Cerebellar nuclear complex (tissue), 1 donor: Measurements from ENCODE around the gene ABHD4.
A peak's percentile ranks its signal among the peaks of the same experiment; 100 is the strongest.
"Not testable (repeated sequence)": the region's sequence is repeated elsewhere in the genome, so short reads cannot be mapped to it uniquely, and the experiment has no call there.

Source experiments
- DNase-seq, 2 experiments: peaks; one replicate each; lab custom pipeline; 2025; lab: John Stamatoyannopoulos, UW

Gene ABHD4

DNA sequence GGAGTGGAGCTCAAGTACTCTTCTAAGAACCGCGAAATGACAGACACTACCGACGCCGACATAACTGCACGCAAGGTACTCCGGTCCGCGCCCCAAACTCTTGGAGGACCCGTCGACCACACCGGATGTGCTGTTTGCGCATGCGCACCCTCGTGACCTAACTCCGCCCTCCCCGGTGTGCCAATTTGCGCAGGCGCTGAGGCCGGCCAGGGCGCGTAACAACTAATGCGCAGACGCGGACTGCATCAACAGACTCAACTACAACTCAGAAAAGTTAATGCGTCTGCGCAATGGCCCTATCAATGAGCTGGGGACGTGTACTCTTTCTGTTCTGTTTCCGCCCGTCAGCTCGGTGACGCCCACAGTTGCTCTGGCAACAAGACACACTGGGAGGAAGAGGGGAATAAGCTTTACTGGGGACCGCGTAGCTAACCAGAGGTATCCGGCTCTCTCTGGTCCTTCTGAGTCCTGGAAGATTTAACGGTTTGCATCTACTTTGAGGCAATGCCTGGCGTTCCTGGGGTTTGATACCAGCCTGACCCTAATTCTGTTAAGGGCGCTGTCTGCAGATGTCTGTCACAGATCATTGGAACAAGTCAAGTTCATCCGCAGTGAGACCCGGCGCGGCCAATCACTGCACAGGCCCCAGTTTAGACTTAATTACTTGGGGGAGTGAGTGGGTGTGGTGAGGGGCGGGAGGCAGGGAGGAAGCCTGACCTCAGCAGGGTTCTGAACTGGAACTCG is 8.8 kb upstream of the ABHD4 start, which contains the start of gene DAD1:
TSS of gene DAD1 (minus strand) at position 129 of the 744 bp plus-strand sequence. CDS start at position 62, 67 bp downstream.
- DNase-seq: peak; percentile 91 to 92

GRCh38 chr14:22593189-22593588 is 4.9 kb upstream of the ABHD4 start:
- DNase-seq: no peak

- DNase-seq: no peak
Measured at GRCh38 chr14:22593601-22594000, 4.5 kb upstream of the ABHD4 start.

DNA sequence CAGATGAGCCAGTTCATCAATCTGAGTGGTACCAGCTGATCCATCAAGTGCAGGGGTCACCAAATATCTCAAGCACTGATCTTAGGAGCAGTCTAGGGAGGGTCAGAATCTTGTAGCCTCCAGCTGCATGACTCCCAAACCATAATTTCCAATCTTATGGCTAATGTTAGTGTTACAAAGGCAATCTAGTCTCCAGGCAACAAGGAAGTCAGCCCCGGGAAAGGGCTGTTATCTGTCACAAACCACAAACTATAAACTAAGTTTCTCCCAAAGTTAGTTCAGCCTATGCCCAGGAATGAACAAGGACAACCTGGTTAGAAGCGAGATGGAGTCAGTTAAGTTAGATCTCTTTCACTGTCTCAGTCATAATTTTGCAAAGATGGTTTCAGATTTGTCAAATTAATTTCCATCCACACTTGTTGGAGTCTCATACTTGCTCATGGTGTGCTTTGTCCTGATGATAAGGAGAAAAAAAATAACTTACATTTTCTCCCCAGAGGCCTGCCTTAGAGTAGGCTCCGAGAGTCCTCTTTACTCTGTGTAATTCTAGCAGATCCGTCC is 3.9 kb upstream of the ABHD4 start:
- DNase-seq: no peak

DNA sequence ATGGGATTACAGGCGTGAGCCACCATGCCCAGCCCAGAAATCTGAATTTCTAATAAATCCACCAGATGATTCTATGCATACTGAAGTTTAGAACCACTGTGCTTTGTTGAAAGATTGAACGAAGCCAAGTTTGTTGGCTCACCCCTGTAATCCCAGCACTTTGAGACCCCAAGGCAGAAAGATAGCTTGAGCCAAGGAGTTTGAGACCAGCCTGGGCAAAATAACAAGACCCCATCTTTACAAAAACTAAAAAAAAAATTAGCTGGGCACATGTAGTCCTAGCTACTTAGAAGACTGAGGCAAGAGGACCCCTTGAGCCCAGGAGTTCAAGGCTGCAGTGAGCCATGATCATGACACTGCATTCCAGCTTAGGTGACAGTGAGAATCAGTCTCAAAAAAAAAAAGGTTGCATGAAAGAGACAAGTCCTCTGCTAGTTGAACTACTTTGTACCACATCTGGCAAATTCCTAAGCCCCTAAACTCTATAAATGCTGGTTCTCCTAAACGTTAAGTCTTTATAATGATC is 1.7 kb upstream of the ABHD4 start:
- DNase-seq: no peak

DNA sequence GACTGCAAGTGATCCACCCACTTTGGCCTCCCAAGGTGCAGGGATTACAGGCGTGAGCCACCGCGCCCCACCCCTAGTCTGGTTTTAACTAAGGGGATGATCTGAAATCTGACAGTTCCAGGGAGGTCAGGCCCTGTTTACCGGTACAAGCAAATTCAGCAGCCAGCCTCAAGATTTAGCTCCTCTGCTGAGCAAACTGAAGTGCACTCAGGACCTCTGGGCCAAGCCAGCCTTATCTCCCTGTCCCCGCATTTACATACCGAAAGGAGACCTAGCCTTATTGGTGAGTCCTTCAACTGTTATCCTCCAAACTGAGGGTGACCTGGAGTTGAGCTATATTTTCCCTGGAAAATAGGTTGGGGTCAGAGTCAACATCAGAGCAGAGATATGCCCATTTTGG is 835 bp upstream of the ABHD4 start:
- no peak for DNase-seq

- DNase-seq: no peak
Measured at GRCh38 chr14:22597771-22598098, 365 bp upstream of the ABHD4 start.

GRCh38 chr14:22598896-22599244 is 770 bp downstream of the ABHD4 start:
- DNase-seq: no peak

- no peak for DNase-seq
Measured at GRCh38 chr14:22599349-22599748, 1.2 kb downstream of the ABHD4 start.

DNA sequence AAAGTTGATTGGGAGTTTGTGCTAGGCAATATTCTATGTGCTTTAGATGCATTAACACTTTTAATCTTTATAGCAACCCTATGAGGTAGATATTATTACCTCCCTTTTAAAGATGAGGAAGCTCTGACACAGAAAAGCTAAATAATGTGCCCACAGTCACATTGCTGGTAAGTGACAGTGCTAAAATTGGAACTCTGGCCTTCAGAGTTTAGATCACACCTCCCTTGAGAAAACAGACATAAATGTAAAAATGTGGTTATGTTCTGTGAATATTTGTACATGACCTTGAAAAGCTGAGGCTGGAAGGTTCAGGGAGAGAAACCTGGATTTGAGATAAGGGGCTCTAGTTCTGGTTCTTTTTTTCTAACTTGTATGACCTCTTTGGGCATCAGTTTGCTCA is 1.9 kb downstream of the ABHD4 start:
- DNase-seq: no peak

DNA sequence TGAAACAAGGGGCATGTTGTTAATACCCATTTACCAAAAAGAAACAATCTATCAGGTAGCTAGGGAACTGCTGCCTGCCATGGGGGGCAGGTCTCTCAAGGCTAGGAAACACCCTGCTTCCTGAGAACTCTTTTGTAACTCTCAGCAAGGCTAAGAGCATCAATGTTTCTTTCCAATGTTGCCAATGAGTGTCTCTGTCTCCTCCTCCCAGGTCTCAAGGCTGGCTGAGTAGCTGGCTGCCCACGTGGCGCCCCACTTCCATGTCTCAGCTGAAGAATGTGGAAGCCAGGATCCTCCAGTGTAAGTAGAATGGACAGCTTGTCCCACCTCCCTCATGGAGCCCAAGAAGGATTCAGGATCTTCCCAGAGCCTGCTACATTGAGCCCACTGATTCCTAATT is 3.4 kb downstream of the ABHD4 start:
- DNase-seq: no peak

DNA sequence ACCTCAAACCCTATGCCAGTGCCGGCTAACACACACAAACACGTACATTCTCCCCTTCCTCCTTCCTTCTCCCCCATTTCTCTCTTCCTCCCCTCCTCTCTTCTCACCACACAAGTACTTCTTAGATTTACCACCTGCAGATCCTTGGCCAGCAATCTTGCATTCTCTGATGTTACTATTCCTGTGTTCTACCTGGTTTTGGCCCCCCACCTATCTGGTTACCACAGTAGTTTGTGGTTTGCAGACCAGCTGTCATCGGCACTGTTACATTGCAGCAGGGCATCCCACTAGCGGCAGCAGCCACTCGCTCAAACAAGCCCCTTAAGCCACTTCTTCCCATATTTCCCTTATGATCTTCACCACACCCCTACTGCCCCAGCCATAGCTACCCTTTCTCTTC is 3.9 kb downstream of the ABHD4 start:
- DNase-seq: no peak

GRCh38 chr14:22602862-22603261 is 4.8 kb downstream of the ABHD4 start:
- no peak for DNase-seq

DNA sequence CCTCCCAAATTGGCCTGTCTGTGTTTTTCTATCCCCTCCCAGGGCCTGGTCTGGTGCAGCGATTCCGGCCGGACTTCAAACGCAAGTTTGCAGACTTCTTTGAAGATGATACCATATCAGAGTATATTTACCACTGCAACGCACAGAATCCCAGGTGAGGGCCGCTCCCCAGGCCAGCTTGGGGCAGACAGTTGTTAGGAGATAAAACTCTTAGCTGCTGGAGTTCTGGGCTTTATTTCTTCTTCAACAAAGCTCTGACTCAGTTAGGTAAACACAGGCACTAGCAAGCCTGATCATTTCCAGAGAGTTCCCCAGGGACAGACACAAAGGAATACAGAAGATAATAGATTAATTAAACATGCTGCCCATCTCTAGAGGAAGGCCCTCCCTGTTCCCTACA is 8.3 kb downstream of the ABHD4 start:
- no peak for DNase-seq

DNA sequence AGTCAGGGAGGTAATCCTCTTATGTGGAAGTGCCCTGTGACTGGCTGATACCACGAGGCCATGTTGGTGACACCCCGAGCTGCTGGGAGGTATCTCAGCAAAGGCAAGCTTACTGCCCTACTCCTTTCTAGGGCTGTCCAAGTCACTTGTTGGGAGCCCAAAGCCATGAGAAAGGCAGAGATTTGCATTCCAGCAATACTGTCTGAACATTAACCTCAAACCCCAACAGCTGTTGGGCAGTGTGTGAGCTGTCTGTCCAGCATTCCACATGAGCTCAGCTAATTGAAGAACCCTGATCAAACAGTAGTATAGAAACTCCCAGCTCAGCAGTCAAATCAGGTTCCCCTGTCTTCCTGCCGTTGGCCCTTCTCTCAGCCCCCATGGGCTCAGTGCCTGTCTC is 9.2 kb downstream of the ABHD4 start:
- DNase-seq: no peak

DNA sequence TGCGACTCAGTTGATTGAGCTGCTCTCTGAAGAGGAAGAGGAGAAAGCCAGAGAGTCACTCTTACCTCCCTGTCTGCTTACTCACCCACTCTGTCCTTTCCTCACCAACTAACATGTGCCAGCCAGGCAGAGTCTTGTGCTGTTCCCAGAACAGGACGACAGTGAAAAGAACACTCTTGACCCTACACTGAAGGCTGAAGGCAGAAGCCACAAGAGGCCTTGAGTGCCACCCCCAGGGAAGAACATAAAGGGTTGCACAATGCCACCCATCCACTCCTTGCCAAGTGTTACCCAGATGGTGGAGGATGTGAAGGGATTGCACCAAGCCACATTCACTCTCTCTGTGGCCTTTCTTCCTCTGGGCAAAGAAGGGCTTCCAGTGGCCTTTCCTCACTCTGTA is 12.8 kb downstream of the ABHD4 start:
- DNase-seq: no peak

GRCh38 chr14:22613106-22613695 is 15.1 kb downstream of the ABHD4 start:
- DNase-seq: no peak

- no peak for DNase-seq
Measured at GRCh38 chr14:22613736-22614239, 15.7 kb downstream of the ABHD4 start.

DNA sequence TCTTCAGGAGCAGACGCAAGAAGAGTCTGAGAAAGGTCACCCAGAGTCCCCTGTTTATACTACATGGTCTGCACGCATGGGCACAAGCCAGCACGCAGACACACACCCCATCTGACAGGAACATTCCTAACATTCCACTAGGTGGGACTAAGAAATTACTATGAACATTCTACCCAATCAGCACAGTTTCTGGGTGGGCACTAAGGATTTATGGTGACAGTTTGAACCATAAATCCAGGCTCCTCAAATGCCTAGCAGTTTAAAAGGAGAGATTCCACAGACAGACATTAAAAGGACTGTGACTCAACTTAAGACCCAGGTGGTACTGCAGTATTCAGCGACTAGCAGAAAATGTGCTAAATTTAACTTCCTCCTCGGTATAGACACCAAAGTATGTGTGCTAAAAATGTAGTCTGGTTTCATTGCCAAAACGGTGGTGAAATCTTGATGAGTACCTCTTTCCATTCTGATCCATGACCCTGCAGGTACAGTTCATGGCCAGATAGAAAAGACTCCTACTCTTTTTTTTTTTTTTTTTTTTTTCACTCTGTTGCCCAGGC is 16.2 kb downstream of the ABHD4 start:
- DNase-seq: no peak

- not testable (repeated sequence) for DNase-seq
Measured at GRCh38 chr14:22615765-22616164, 17.7 kb downstream of the ABHD4 start.

GRCh38 chr14:22622255-22622654 is 24.2 kb downstream of the ABHD4 start:
- DNase-seq: no peak

DNA sequence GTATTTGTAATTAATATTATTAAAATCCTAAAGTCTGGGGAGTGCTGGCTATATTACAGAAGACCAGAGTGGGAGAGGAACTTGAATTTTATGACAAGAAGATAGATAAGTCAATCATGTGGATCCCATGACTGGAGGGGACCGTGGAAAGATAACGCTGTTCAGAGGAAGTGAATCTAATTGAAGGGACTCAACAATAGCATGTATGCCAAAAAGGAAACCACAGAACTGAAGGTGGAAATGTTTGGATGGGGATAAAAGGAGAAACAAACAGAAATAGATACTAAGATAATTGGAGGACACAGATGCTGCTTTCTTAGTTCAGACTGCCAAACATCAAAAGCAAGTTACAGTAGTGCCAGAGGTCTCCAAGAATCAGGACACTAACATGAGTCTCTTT is 24.9 kb downstream of the ABHD4 start:
- no peak for DNase-seq

GRCh38 chr14:22626590-22626989 is 28.5 kb downstream of the ABHD4 start:
- DNase-seq: no peak
